ENCODE data around the gene RNF148.

DNA sequence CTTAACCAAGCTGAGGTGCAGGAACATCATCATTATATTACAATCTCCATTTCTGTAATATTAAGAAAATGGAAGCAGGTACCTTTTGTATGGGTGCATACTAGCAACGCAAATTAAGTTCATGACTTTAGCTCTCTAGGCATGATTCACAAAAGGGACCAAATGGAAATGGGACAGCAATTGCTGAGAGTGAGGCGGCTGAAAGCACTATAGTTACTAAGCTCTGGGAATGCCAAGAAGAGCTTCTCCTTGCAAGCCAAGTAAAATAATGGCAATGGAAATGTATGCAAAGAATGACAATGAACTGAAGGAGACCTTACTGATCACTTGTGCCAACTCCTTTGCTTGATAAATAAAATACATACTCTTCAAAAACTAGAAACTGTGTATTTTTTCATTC lies 36.2 kb upstream of the RNF148 start:
- TF ChIP-seq, protein P1, sequence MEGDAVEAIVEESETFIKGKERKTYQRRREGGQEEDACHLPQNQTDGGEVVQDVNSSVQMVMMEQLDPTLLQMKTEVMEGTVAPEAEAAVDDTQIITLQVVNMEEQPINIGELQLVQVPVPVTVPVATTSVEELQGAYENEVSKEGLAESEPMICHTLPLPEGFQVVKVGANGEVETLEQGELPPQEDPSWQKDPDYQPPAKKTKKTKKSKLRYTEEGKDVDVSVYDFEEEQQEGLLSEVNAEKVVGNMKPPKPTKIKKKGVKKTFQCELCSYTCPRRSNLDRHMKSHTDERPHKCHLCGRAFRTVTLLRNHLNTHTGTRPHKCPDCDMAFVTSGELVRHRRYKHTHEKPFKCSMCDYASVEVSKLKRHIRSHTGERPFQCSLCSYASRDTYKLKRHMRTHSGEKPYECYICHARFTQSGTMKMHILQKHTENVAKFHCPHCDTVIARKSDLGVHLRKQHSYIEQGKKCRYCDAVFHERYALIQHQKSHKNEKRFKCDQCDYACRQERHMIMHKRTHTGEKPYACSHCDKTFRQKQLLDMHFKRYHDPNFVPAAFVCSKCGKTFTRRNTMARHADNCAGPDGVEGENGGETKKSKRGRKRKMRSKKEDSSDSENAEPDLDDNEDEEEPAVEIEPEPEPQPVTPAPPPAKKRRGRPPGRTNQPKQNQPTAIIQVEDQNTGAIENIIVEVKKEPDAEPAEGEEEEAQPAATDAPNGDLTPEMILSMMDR (IDR thresholded peaks at IDR 0.05) = no peak
- no peak for TF ChIP-seq POLR2A (IDR thresholded peaks at IDR 0.05)
